ENCODE results near the gene TRIM46.
A peak's percentile ranks its signal among the peaks of the same experiment; 100 is the strongest.

TRIM46 gene

DNA sequence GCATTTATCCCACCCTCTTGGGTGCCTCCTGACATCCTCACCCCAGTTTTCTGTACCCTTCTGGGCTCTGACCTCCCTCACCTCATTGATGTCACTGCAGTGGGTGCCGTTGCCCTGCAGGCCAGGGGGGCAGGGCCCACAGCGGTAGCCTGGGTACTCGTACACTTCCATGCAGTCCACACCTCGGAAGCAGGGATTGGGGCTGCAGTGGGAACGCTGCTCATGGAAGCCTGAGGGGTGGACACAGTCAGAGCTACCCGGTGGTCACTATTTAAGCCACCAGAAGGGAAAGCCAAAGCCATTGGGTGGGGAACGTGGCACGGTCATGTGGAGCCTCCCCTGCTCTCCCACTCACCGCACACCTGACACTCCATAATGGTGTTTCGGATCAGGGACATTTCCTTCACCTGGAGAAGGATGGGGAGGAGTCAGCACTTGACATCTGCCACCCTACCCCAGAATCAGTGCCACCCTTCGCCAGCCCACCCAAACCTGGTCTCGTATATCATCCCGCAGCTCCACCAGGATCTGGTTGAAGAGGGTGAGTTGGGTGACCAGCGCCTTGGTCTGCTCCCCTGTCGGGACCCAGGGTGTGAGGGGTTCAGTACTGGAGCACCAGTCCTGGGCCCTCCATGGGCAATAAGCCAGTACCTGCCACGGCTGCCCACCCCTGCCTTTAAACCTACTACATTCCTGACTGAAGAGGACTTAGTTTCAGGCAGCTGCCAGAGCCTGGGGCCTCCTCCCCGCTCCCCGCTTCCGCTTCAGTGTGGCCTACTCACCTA lies 29.3 kb downstream of the TRIM46 start:
- H3K4me3 ChIP-seq (replicated peaks; ENCODE audit: insufficient read depth, low read length) = no peak overlapping the region
- no peak overlapping the region for H3K27ac ChIP-seq (replicated peaks)
- no peak for TF ChIP-seq GABPA (IDR thresholded peaks at IDR 0.05; ENCODE audit: low read depth)
- TF ChIP-seq SPI1 (IDR thresholded peaks at IDR 0.05; ENCODE audit: borderline replicate concordance, low read depth) = no peak
- TF ChIP-seq CTCF (IDR thresholded peaks at IDR 0.05; ENCODE audit: insufficient read depth, low read length) = no peak
- TF ChIP-seq REST (IDR thresholded peaks at IDR 0.05; ENCODE audit: insufficient replicate concordance, low read depth) = no peak
- no peak for TF ChIP-seq POLR2AphosphoS5 (IDR thresholded peaks at IDR 0.05; ENCODE audit: low read depth)
- H3K27me3 ChIP-seq (ENCODE audit: insufficient read depth, poor library complexity, severe bottlenecking) = no peaks in the 10 kb centered on the region
- no peak for DNase-seq (ENCODE audit: low read depth in 1 of 2, low spot score in 1 of 2)

DNA sequence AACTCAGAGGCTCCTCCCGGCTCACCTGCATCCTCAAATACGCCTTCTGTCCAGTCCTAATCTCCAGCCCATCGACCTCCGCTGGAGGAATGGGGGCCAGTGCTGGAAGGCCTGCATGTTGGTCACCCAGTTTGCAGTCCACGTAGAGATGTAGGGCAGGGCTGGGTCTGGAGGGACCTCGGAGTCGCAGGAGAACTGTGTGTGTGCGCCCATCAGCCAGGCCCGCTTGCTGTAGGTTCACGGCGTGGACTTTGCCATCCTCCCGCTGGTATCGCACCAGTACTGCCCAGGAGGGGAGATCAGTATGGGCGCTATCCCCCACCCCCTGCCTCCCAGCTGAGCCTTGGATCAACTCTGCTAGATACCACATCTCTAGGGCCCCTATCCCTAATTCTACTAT lies 31.4 kb downstream of the TRIM46 start:
- TF ChIP-seq CTCF (IDR thresholded peaks at IDR 0.05; ENCODE audit: insufficient read depth, low read length) (no peak), SPI1 (IDR thresholded peaks at IDR 0.05; ENCODE audit: borderline replicate concordance, low read depth) (no peak), POLR2AphosphoS5 (IDR thresholded peaks at IDR 0.05; ENCODE audit: low read depth) (no peak), REST (IDR thresholded peaks at IDR 0.05; ENCODE audit: insufficient replicate concordance, low read depth) (no peak), GABPA (IDR thresholded peaks at IDR 0.05; ENCODE audit: low read depth) (no peak)
- H3K27ac ChIP-seq (replicated peaks) = no peak overlapping the region

GRCh38 chr1:155205969-155206593 lies 32.4 kb downstream of the TRIM46 start:
- no peaks in the 10 kb centered on the region for H3K27me3 ChIP-seq (ENCODE audit: insufficient read depth, poor library complexity, severe bottlenecking)
- DNase-seq (ENCODE audit: low read depth in 1 of 2, low spot score in 1 of 2) = no peak
- no peak for TF ChIP-seq GABPA (IDR thresholded peaks at IDR 0.05; ENCODE audit: low read depth)
- no peak overlapping the region for H3K27ac ChIP-seq (replicated peaks)
- no peak overlapping the region for H3K4me3 ChIP-seq (replicated peaks; ENCODE audit: insufficient read depth, low read length)

More for the DNA sequence above, 31.4 kb downstream of the TRIM46 start:
- no peak for DNase-seq (ENCODE audit: low read depth in 1 of 2, low spot score in 1 of 2)
- H3K4me3 ChIP-seq (replicated peaks; ENCODE audit: insufficient read depth, low read length) = no peak overlapping the region
- no peaks in the 10 kb centered on the region for H3K27me3 ChIP-seq (ENCODE audit: insufficient read depth, poor library complexity, severe bottlenecking)

GRCh38 chr1:155206891-155207805 lies 33.5 kb downstream of the TRIM46 start:
- Histone ChIP-seq H3K27ac (replicated peaks) (peak overlapping the region; percentile 6; the same call in 1 of the 2 replicates), H3K4me3 (replicated peaks; ENCODE audit: insufficient read depth, low read length) (no peak overlapping the region), H3K27me3 (ENCODE audit: insufficient read depth, poor library complexity, severe bottlenecking) (no peaks in the 10 kb centered on the region)
- TF ChIP-seq SPI1 (IDR thresholded peaks at IDR 0.05; ENCODE audit: borderline replicate concordance, low read depth) (no peak), CTCF (IDR thresholded peaks at IDR 0.05; ENCODE audit: insufficient read depth, low read length) (peak; percentile 94)
- DNase-seq (ENCODE audit: low read depth in 1 of 2, low spot score in 1 of 2) = peak; percentile 82 to 90
